Lung (tissue), 12 donors: ENCODE data around the gene TSSK6. TPM values are rescaled to one million over a fixed set of nuclear protein-coding genes. Genes with fewer than 3 reads are reported as not detected.

Experiments
- ATAC-seq: fragments of 200-7000 bp; cut with Tn5 transposase; one replicate; pipeline ENCODE4 v1.9.1; 2020; ENCODE audit warnings: moderate number of reproducible peaks; ENCODE audit not compliant: insufficient read depth, low FRiP score
- DNase-seq, 3 donors: peaks; one replicate each; pipeline ENCODE4 v3.0.0-alpha.2; 2013 to 2017
- H3K27ac ChIP-seq, 2 donors: one replicate each; pipeline ENCODE4 v1.5.1; 2013; ENCODE audit warnings: mild to moderate bottlenecking in 2 of 2, moderate library complexity in 2 of 2, control low read depth in 1 of 2, inconsistent platforms in 1 of 2, low read depth in 1 of 2, low read length in 1 of 2
- H3K27me3 ChIP-seq, 3 donors: one replicate each; pipeline ENCODE4 v1.5.1; 2013; ENCODE audit warnings: low read length in 2 of 3; ENCODE audit not compliant: control insufficient read depth in 3 of 3, insufficient read depth in 3 of 3
- H3K36me3 ChIP-seq, 4 donors: one replicate each; pipeline ENCODE4 v1.5.1; 2013; ENCODE audit warnings: low read length in 4 of 4, mild to moderate bottlenecking in 1 of 4, moderate library complexity in 1 of 4; ENCODE audit not compliant: control insufficient read depth in 4 of 4, insufficient read depth in 4 of 4
- H3K4me1 ChIP-seq, 5 donors: one replicate each; pipeline ENCODE4 v1.5.1; 2013; ENCODE audit warnings: low read length in 5 of 5, mild to moderate bottlenecking in 2 of 5, moderate library complexity in 1 of 5; ENCODE audit not compliant: control insufficient read depth in 5 of 5, insufficient read depth in 5 of 5
- H3K4me3 ChIP-seq: one replicate; pipeline ENCODE4 v1.5.1; 2013; ENCODE audit warnings: mild to moderate bottlenecking, control low read depth, moderate library complexity
- H3K9ac ChIP-seq, 2 donors: one replicate each; pipeline ENCODE4 v1.5.1; 2013; ENCODE audit warnings: low read length in 2 of 2, control low read depth in 1 of 2; ENCODE audit not compliant: insufficient read depth in 1 of 2
- H3K9me3 ChIP-seq, 4 donors: one replicate each; pipeline ENCODE4 v1.5.1; 2013; ENCODE audit warnings: low read length in 3 of 4, mild to moderate bottlenecking in 1 of 4, moderate library complexity in 1 of 4; ENCODE audit not compliant: control insufficient read depth in 4 of 4, insufficient read depth in 3 of 4
- WGBS, 2 donors: extraction: QIAGEN DNeasy Blood & Tissue Kit; methylation state at CpG; one replicate each; pipeline ENCODE4 v1.1.7; 2013; 5-methylcytosine and 5-hydroxymethylcytosine counted together
- polyA plus RNA-seq, 2 donors: library from polyadenylated mRNA; stranded (reverse); fragments of 200-250 nt; gene quantifications; one replicate each; pipeline ENCODE4 v1.2.1, GENCODE V29; 2013
- total RNA-seq, 2 donors: library from RNA; depleted of rRNA in 1 of 2; stranded (reverse); fragments of >200 nt in 1 of 2; gene quantifications; one replicate each; pipeline ENCODE4 v1.2.1, GENCODE V29; 2014 to 2021
- TF ChIP-seq, protein P1 (sequence below): IDR thresholded peaks from 2 replicates; pipeline ENCODE4 v1.5.1; 2012; ENCODE audit warnings: mild to moderate bottlenecking; ENCODE audit errors: control extremely low read depth, extremely low read depth
- donor health status: control.
- donor health status: control.
- donor health status: Bipolar disorder and iron deficiency.
- donor health status: healthy.
- donor health status: DM: yes; HTN: yes; CAD: no.

Gene TSSK6
- total and polyA plus RNA-seq, 4 donors, result 0.89 to 3.1 (median 2.0) TPM

DNA sequence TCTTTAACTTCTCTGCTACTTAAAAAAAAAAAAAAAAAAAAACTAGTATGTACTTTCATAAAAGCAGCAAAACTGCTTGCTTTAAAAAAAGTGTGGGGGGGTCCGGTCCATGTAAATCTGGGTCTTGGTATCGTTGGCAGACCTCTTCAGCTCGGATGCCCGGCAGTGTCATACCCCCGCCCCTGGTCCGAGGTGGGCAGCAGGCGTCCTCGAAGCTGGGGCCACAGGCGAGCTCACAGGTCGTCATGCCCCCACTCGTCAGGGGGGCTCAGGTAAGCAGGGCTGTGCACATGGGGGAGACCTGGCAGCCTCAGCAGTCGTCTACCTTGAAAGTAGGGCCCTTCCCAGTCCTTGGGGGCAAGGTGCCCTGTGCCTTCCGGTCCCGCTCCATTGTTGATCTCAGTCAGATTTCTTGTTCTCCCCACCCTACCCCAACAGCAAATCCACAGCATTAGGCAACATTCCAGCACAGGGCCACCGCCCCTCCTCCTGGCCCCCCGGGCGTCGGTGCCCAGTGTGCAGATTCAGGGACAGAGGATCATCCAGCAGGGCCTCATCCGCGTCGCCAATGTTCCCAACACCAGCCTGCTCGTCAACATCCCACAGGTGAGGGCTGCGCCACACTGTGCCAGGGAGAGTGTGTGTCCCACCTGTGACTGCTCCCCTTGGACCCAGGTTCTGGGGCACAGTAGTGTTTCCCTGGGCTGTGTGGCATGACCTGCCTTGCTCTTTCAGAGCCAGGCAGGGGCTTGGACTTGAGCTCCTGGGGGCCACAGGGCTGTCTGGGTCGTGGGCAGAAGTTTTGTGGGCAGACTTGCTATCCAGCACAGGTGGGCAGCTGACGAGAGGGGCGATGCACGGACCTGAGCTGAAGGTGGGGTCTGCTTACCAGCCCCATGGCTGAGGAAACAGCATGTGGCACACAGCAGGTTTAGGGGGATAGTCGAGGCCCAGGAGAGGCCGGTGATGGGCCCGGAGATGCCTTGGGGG lies 19.4 kb downstream of the TSSK6 start:
- ATAC-seq (no peak), DNase-seq (no peak)
- 93 to 98% methylated on average over 30 of the region's 30 CpGs for WGBS, 2 donors
- Histone ChIP-seq H3K9ac (no peak overlapping the region), H3K4me3 (no peak overlapping the region), H3K36me3 (peaks cover 13 to 73% (median 25%) of the 10 kb centered on the region in 4 donors), H3K9me3 (no peaks in the 10 kb centered on the region), H3K27ac (no peak overlapping the region), H3K27me3 (no peaks in the 10 kb centered on the region), H3K4me1 (no peaks in the 10 kb centered on the region)
- TF ChIP-seq, protein P1, sequence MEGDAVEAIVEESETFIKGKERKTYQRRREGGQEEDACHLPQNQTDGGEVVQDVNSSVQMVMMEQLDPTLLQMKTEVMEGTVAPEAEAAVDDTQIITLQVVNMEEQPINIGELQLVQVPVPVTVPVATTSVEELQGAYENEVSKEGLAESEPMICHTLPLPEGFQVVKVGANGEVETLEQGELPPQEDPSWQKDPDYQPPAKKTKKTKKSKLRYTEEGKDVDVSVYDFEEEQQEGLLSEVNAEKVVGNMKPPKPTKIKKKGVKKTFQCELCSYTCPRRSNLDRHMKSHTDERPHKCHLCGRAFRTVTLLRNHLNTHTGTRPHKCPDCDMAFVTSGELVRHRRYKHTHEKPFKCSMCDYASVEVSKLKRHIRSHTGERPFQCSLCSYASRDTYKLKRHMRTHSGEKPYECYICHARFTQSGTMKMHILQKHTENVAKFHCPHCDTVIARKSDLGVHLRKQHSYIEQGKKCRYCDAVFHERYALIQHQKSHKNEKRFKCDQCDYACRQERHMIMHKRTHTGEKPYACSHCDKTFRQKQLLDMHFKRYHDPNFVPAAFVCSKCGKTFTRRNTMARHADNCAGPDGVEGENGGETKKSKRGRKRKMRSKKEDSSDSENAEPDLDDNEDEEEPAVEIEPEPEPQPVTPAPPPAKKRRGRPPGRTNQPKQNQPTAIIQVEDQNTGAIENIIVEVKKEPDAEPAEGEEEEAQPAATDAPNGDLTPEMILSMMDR, result no peak

DNA sequence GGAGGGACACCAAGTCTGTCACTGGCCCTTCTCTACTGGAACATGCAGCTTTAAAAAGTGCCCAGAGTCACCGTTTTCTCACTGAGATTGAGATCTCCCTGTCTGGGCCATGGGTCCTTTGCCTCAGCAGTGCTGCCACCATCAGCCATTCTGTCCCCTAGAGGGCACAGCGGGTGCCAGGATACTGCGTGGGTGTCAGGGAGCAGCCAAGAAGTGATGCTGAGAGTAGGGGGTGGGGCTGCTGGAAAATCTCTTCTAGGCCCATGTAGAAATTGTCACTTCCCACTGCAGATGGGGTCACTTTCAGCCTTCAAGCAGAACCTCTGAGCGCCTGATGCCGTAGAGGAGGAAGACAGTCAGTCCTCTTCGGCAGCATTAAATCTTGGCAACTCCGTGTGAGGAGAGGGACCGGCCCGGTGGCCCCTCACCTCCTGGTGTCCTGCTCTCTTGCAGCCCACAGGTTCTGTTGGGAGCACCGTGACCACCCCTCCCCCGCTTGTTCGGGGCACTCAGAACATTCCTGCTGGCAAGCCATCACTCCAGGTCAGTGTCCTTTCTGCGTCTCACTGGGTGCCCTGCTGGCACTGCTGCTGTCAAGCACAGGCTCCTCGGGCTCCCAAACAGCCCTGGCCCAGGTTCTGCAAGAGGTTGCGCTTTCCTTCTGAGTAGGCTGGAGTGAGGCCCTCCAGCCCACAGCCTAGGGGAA lies 21.4 kb downstream of the TSSK6 start:
- H3K27me3 ChIP-seq, result no peaks in the 10 kb centered on the region
- no peak overlapping the region for H3K4me3 ChIP-seq
- TF ChIP-seq, protein P1, result no peak
- H3K36me3 ChIP-seq, result peaks cover 11 to 54% (median 21%) of the 10 kb centered on the region in 4 donors
- 92 to 96% methylated on average over 15 of the region's 15 CpGs for WGBS, 2 donors
- no peak overlapping the region for H3K9ac ChIP-seq
- H3K4me1 ChIP-seq, result peaks cover 5 to 16% (median 13%) of the 10 kb centered on the region in 5 donors
- ATAC-seq (no peak), DNase-seq (no peak)
- H3K9me3 ChIP-seq, result no peaks in the 10 kb centered on the region
- H3K27ac ChIP-seq, result no peak overlapping the region

- no peaks in the 10 kb centered on the region for H3K27me3 ChIP-seq
- no peak for ATAC-seq
- no peak overlapping the region for H3K27ac ChIP-seq
- DNase-seq, result no peak
- H3K4me1 ChIP-seq, result peaks cover 9 to 32% (median 23%) of the 10 kb centered on the region in 5 donors
- TF ChIP-seq, protein P1, result no peak
- peaks cover 3 to 36% (median 15%) of the 10 kb centered on the region in 4 donors for H3K36me3 ChIP-seq
- H3K9ac ChIP-seq, result no peak overlapping the region
- WGBS, 2 donors, result 91 to 93% methylated on average over 21 of the region's 21 CpGs
- no peaks in the 10 kb centered on the region for H3K9me3 ChIP-seq
- no peak overlapping the region for H3K4me3 ChIP-seq
Measured at GRCh38 chr19:19492026-19492610, 23.2 kb downstream of the TSSK6 start.
